PC-9 (cell line): ENCODE data around the gene STK32A. TPM values are rescaled to one million over a fixed set of nuclear protein-coding genes. Genes with fewer than 3 reads are reported as not detected.

Experiments
- BruUV-seq: library from RNA; stranded (reverse); fragments of 400-500 nt; replicated peaks from 2 replicates; lab custom pipeline; 2021; lab: Mats Ljungman, UMichigan
- CTCF ChIA-PET: fragments of 300-600 bp; sonication (Branson Sonifier 250); formaldehyde crosslinking; loops from one replicate; lab custom pipeline; 2022; ENCODE audit warnings: antibody characterized with exemption; lab: Charles Lee
- POLR2A ChIA-PET: fragments of 300-600 bp; sonication (Branson Sonifier 250); formaldehyde crosslinking; loops from one replicate; lab custom pipeline; 2022; ENCODE audit warnings: antibody characterized with exemption; ENCODE audit not compliant: unreplicated experiment; lab: Charles Lee
- DNase-seq, 2 experiments: peaks; one replicate each; pipeline versions ENCODE4 v3.0.0 to v3.0.0-alpha.2; 2015 to 2022; ENCODE audit warnings: mixed read lengths in 1 of 2
- H2AFZ ChIP-seq: fragments of 200-600 bp; sonication (generic); 2 replicates; pipeline ENCODE4 v1.8.1; 2017; ENCODE audit warnings: antibody characterized with exemption
- H3F3A ChIP-seq: fragments of 200-600 bp; sonication (generic); 2 replicates; pipeline ENCODE4 v1.8.1; 2017; ENCODE audit warnings: antibody characterized with exemption, mild to moderate bottlenecking, low read depth; ENCODE audit not compliant: insufficient read depth
- H3K27ac ChIP-seq: fragments of 200-600 bp; sonication (generic); 2 replicates; pipeline ENCODE4 v1.6.1; 2016; ENCODE audit warnings: mixed run types
- H3K27me3 ChIP-seq: fragments of 200-600 bp; sonication (generic); 2 replicates; pipeline ENCODE4 v1.6.1; 2016; ENCODE audit warnings: low read depth, mixed run types; ENCODE audit not compliant: insufficient read depth
- H3K36me3 ChIP-seq: fragments of 200-600 bp; sonication (generic); 2 replicates; pipeline ENCODE4 v1.6.1; 2016; ENCODE audit warnings: low read depth, mixed run types
- H3K4me1 ChIP-seq: fragments of 200-600 bp; sonication (generic); replicated peaks from 2 replicates; pipeline ENCODE4 v1.6.1; 2016; ENCODE audit warnings: mixed run types; ENCODE audit not compliant: insufficient read depth
- H3K4me2 ChIP-seq: fragments of 200-600 bp; sonication (generic); 2 replicates; pipeline ENCODE4 v1.6.1; 2017; ENCODE audit warnings: mixed run types
- H3K4me3 ChIP-seq: fragments of 200-600 bp; sonication (generic); 2 replicates; pipeline ENCODE4 v1.6.1; 2016; ENCODE audit warnings: mixed run types
- H3K79me2 ChIP-seq: fragments of 200-600 bp; sonication (generic); 2 replicates; pipeline ENCODE4 v1.6.1; 2017; ENCODE audit warnings: low read depth, mixed run types
- H3K9me2 ChIP-seq: fragments of 200-600 bp; sonication (generic); 2 replicates; pipeline ENCODE4 v1.8.1; 2017; ENCODE audit warnings: mild to moderate bottlenecking; ENCODE audit not compliant: insufficient read depth
- H3K9me3 ChIP-seq: fragments of 200-600 bp; sonication (generic); 2 replicates; pipeline ENCODE4 v1.8.1; 2016; ENCODE audit warnings: low read depth; ENCODE audit not compliant: insufficient read depth
- H4K20me1 ChIP-seq: fragments of 200-600 bp; sonication (generic); 2 replicates; pipeline ENCODE4 v1.8.1; 2017; ENCODE audit not compliant: insufficient read depth
- EZH2 ChIP-seq: fragments of 200-600 bp; sonication (generic); IDR thresholded peaks from 2 replicates; pipeline ENCODE4 v1.8.0; 2017; ENCODE audit warnings: antibody characterized with exemption, low read depth
- intact Hi-C: fragments of 100-400 bp; cut with micrococcal nuclease; formaldehyde crosslinking; loops from one replicate; pipeline ENCODE4 v1.10.0; 2022; ENCODE audit not compliant: unreplicated experiment
- total RNA-seq: library from RNA; stranded (reverse); gene quantifications from 2 replicates; pipeline ENCODE4 v1.2.3, GENCODE V29; 2021
- TF ChIP-seq, protein P1 (sequence below): fragments of 200-600 bp; sonication (generic); conservative IDR thresholded peaks from 2 replicates; pipeline ENCODE4 v1.6.1; 2017; ENCODE audit warnings: mixed run types, antibody characterized with exemption, mild to moderate bottlenecking, moderate library complexity

STK32A gene
- total RNA-seq, 1 experiment from 2014 or later, result not detected

DNA sequence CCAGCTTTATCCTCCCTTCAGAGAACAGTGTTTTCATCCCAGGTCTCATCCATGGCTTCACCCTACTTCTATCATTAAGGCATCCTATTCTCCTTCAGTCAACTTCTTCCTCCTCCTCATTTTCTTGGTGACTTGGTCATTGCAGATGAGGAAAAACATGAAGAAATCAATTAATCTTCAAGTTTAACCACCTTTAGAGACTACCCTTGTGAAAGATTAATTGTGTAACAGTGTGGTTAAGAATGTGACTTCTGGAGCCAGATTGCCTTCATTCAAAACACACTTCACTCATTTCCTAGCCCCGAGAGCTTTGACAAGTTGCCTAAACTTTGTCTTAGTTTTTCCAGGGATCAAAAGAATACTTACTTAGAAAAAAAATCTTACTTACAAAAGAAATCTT lies 110.0 kb downstream of the STK32A start:
- no peak overlapping the region for H3K4me2 ChIP-seq
- no peak overlapping the region for H2AFZ ChIP-seq
- TF ChIP-seq, protein P1, sequence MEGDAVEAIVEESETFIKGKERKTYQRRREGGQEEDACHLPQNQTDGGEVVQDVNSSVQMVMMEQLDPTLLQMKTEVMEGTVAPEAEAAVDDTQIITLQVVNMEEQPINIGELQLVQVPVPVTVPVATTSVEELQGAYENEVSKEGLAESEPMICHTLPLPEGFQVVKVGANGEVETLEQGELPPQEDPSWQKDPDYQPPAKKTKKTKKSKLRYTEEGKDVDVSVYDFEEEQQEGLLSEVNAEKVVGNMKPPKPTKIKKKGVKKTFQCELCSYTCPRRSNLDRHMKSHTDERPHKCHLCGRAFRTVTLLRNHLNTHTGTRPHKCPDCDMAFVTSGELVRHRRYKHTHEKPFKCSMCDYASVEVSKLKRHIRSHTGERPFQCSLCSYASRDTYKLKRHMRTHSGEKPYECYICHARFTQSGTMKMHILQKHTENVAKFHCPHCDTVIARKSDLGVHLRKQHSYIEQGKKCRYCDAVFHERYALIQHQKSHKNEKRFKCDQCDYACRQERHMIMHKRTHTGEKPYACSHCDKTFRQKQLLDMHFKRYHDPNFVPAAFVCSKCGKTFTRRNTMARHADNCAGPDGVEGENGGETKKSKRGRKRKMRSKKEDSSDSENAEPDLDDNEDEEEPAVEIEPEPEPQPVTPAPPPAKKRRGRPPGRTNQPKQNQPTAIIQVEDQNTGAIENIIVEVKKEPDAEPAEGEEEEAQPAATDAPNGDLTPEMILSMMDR, result no peak
- no peak for TF ChIP-seq EZH2
- no peaks in the 10 kb centered on the region for H3K9me2 ChIP-seq
- peaks cover 29% of the 10 kb centered on the region for H3K4me1 ChIP-seq
- ChIA-PET POLR2A (no interaction called here), CTCF (no interaction called here)
- no TSS peak for BruUV-seq
- no peaks in the 10 kb centered on the region for H4K20me1 ChIP-seq
- H3K27me3 ChIP-seq, result no peaks in the 10 kb centered on the region
- no peak overlapping the region for H3K4me3 ChIP-seq
- H3K79me2 ChIP-seq, result no peaks in the 10 kb centered on the region
- intact Hi-C loops, result no loop called here
- no peaks in the 10 kb centered on the region for H3K36me3 ChIP-seq
- DNase-seq, result no peak
- H3F3A ChIP-seq, result peaks cover 13% of the 10 kb centered on the region; the same call in 1 of the 2 replicates
- H3K27ac ChIP-seq, result no peak overlapping the region
- H3K9me3 ChIP-seq, result peaks cover 6% of the 10 kb centered on the region; the same call in 1 of the 2 replicates

DNA sequence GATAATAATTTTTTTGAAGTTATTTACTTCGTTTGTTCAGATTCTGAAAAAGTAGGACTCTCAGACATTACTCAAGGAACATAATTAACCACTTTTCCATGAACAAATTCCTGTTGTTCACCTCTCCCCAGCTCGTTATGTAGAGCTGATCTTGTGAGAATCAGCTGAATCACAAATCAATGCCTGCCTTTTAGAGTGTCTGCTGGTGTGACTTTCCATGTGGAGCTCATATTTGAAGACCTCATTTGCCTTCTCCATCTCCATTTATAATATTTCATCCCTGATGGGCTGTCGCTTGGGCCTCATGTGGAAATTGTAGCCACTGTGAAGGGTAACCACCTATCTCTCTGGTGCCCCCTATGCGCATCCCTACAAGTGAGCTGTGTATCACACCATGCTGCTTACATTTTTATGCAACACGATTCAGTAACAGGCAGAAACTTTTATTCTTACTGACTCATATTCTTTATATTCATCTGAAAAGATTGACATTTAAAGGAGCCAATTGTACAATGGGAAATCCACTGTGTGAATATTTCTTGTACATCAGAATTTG lies 111.3 kb downstream of the STK32A start:
- no peaks in the 10 kb centered on the region for H4K20me1 ChIP-seq
- POLR2A ChIA-PET, result no interaction called here
- H3F3A ChIP-seq, result peaks cover 13% of the 10 kb centered on the region; the same call in 1 of the 2 replicates
- H3K4me3 ChIP-seq, result no peak overlapping the region
- no peak overlapping the region for H2AFZ ChIP-seq
- TF ChIP-seq EZH2, result no peak
- TF ChIP-seq, protein P1, result no peak
- H3K4me1 ChIP-seq, result peaks cover 29% of the 10 kb centered on the region
- no TSS peak for BruUV-seq
- DNase-seq, result no peak
- H3K9me3 ChIP-seq, result peaks cover 6% of the 10 kb centered on the region; the same call in 1 of the 2 replicates
- H3K36me3 ChIP-seq, result no peaks in the 10 kb centered on the region
- CTCF ChIA-PET, result interaction anchor here (0.6 kb wide), 1 partner anchor 17 kb away, joined by 3 read pairs; no protein-coding TSS in a partner anchor
- no peaks in the 10 kb centered on the region for H3K27me3 ChIP-seq
- H3K27ac ChIP-seq, result no peak overlapping the region
- intact Hi-C loops, result no loop called here
- no peaks in the 10 kb centered on the region for H3K79me2 ChIP-seq
- H3K4me2 ChIP-seq, result no peak overlapping the region
- no peaks in the 10 kb centered on the region for H3K9me2 ChIP-seq

DNA sequence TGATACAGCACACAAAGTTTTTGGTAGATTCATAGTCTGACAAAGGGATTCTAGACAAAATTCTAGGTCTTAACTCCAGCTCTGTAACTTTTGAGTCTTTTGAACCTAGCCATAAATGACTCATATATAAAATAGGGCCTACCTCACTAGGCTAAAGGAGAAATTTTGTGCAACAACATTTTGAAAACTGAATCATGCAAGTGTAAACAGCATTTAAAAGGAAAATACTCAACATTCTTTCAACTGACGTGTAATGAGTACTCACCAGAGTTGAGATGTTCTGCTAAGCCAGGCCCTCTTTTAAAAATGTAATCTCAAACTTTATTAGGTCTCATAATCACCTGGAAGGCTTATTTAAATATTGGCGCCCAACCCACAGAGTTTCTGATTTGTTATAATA lies 113.2 kb downstream of the STK32A start:
- Histone ChIP-seq H3K79me2 (no peaks in the 10 kb centered on the region), H3K36me3 (no peaks in the 10 kb centered on the region), H3F3A (peaks cover 13% of the 10 kb centered on the region; the same call in 1 of the 2 replicates), H2AFZ (peak overlapping the region; percentile 24; the same call in 1 of the 2 replicates), H3K4me2 (peak overlapping the region; percentile 37), H3K9me3 (peaks cover 6% of the 10 kb centered on the region; the same call in 1 of the 2 replicates), H3K27me3 (no peaks in the 10 kb centered on the region), H3K4me3 (no peak overlapping the region), H3K9me2 (no peaks in the 10 kb centered on the region), H3K27ac (peak overlapping the region; percentile 80), H3K4me1 (peaks cover 29% of the 10 kb centered on the region), H4K20me1 (no peaks in the 10 kb centered on the region)
- POLR2A ChIA-PET, result no interaction called here
- no TSS peak for BruUV-seq
- DNase-seq, result peak in 1 of 2 experiments; percentile 77
- CTCF ChIA-PET, result no interaction called here
- TF ChIP-seq EZH2, result no peak
- TF ChIP-seq, protein P1, result no peak
- intact Hi-C loops, result no loop called here
